IMR-90 (cell line): ENCODE results near the gene HLA-DQA1. TPM values are rescaled to one million over a fixed set of nuclear protein-coding genes. Genes with fewer than 3 reads are reported as not detected.
"Not testable (repeated sequence)": the region's sequence is repeated elsewhere in the genome, so short reads cannot be mapped to it uniquely, and the experiment has no call there.

Source experiments
- ATAC-seq: fragments of 200-7000 bp; cut with Tn5 transposase; 2 replicates; pipeline ENCODE4 v1.9.1; 2020; ENCODE audit warnings: low read depth, mild to moderate bottlenecking, moderate library complexity
- BruUV-seq: library from RNA; stranded (reverse); fragments of 400-500 nt; replicated peaks from 2 replicates; lab custom pipeline; 2021; lab: Mats Ljungman, UMichigan
- CTCF ChIA-PET: fragments of 300-600 bp; formaldehyde crosslinking; extraction: SDS; loops from one replicate; lab custom pipeline; 2021; ENCODE audit warnings: antibody characterized with exemption; lab: Yijun Ruan, JAX
- POLR2A ChIA-PET: fragments of 300-600 bp; sonication (Branson Sonifier 250); formaldehyde crosslinking; loops from one replicate; lab custom pipeline; 2022; ENCODE audit warnings: antibody characterized with exemption; ENCODE audit not compliant: unreplicated experiment; lab: Charles Lee
- DNase-seq: peaks from one replicate; pipeline ENCODE4 v3.0.0; 2013
- H2AFZ ChIP-seq: replicated peaks from 2 replicates; pipeline ENCODE3; 2013; ENCODE audit warnings: low read length, mild to moderate bottlenecking; ENCODE audit not compliant: poor library complexity
- H2AK5ac ChIP-seq: 2 replicates; pipeline ENCODE4 v1.6.1; 2013; ENCODE audit warnings: low read depth, low read length, inconsistent platforms
- H2AK9ac ChIP-seq: replicated peaks from 2 replicates; pipeline ENCODE3; 2013; ENCODE audit warnings: mild to moderate bottlenecking, low read depth, low read length, moderate library complexity; ENCODE audit not compliant: poor library complexity
- H2BK120ac ChIP-seq: 2 replicates; pipeline ENCODE4 v1.6.1; 2013; ENCODE audit warnings: low read depth, low read length, inconsistent platforms
- H2BK15ac ChIP-seq: 3 replicates; pipeline ENCODE4 v1.6.1; 2013; ENCODE audit warnings: low read depth, low read length, inconsistent platforms
- H2BK20ac ChIP-seq: 2 replicates; pipeline ENCODE4 v1.6.1; 2013; ENCODE audit warnings: low read depth, mild to moderate bottlenecking, inconsistent platforms, low read length, moderate library complexity
- H2BK5ac ChIP-seq: 2 replicates; pipeline ENCODE4 v1.6.1; 2013; ENCODE audit warnings: mild to moderate bottlenecking, low read depth, low read length, inconsistent platforms; ENCODE audit not compliant: poor library complexity, severe bottlenecking
- H3K14ac ChIP-seq: replicated peaks from 2 replicates; pipeline ENCODE4 v1.6.1; 2013; ENCODE audit warnings: low read depth, low read length, inconsistent platforms
- H3K18ac ChIP-seq: 2 replicates; pipeline ENCODE4 v1.6.1; 2013; ENCODE audit warnings: low read depth, low read length, control low read depth
- H3K23ac ChIP-seq: 2 replicates; pipeline ENCODE4 v1.6.1; 2013; ENCODE audit warnings: low read depth, low read length, inconsistent platforms
- H3K27ac ChIP-seq: 2 replicates; pipeline ENCODE4 v1.5.1; 2013; ENCODE audit warnings: mild to moderate bottlenecking, control low read depth, low read length; ENCODE audit not compliant: insufficient read depth
- H3K27me3 ChIP-seq: 2 replicates; pipeline ENCODE4 v1.6.1; 2013; ENCODE audit warnings: low read length; ENCODE audit not compliant: control insufficient read depth, insufficient read depth
- H3K36me3 ChIP-seq: 2 replicates; pipeline ENCODE4 v1.6.1; 2013; ENCODE audit warnings: low read length, mixed read lengths; ENCODE audit not compliant: control insufficient read depth, insufficient read depth
- H3K4ac ChIP-seq: 2 replicates; pipeline ENCODE4 v1.6.1; 2013; ENCODE audit warnings: low read depth, low read length, inconsistent platforms
- H3K4me1 ChIP-seq: 2 replicates; pipeline ENCODE4 v1.6.1; 2013; ENCODE audit warnings: low read length, mixed read lengths; ENCODE audit not compliant: control insufficient read depth, insufficient read depth
- H3K4me2 ChIP-seq: 2 replicates; pipeline ENCODE4 v1.6.1; 2013; ENCODE audit warnings: low read depth, mild to moderate bottlenecking, control low read depth, low read length, moderate library complexity
- H3K4me3 ChIP-seq: 2 replicates; pipeline ENCODE4 v1.5.1; 2013; ENCODE audit warnings: low read depth, mild to moderate bottlenecking, control low read depth, low read length, moderate library complexity; ENCODE audit not compliant: insufficient read depth
- H3K56ac ChIP-seq: 2 replicates; pipeline ENCODE4 v1.6.1; 2013; ENCODE audit warnings: low read length, inconsistent platforms; ENCODE audit not compliant: insufficient read depth; ENCODE audit errors: extremely low read depth
- H3K79me1 ChIP-seq, 2 experiments: 2 replicates each; pipeline ENCODE4 v1.6.1; 2013; ENCODE audit warnings: low read length in 2 of 2, inconsistent platforms in 1 of 2, low read depth in 1 of 2
- H3K9ac ChIP-seq: 2 replicates; pipeline ENCODE4 v1.6.1; 2013; ENCODE audit warnings: low read depth, low read length, control low read depth
- H3K9me1 ChIP-seq: 2 replicates; pipeline ENCODE4 v1.6.1; 2013; ENCODE audit warnings: low read length, inconsistent platforms; ENCODE audit not compliant: insufficient read depth
- H3K9me3 ChIP-seq: 2 replicates; pipeline ENCODE4 v1.6.1; 2013; ENCODE audit warnings: low read length; ENCODE audit not compliant: control insufficient read depth, insufficient read depth
- H4K20me1 ChIP-seq: 2 replicates; pipeline ENCODE4 v1.6.1; 2013; ENCODE audit warnings: low read length, inconsistent platforms; ENCODE audit not compliant: insufficient read depth
- H4K5ac ChIP-seq: 2 replicates; pipeline ENCODE4 v1.6.1; 2013; ENCODE audit warnings: mild to moderate bottlenecking, low read depth, low read length, control low read depth
- H4K8ac ChIP-seq, 2 experiments: 2 replicates each; pipeline ENCODE4 v1.6.1; 2013; ENCODE audit warnings: low read depth in 2 of 2, low read length in 2 of 2, control low read depth in 1 of 2, inconsistent platforms in 1 of 2
- H4K91ac ChIP-seq: 2 replicates; pipeline ENCODE4 v1.6.1; 2013; ENCODE audit warnings: low read depth, low read length, inconsistent platforms; ENCODE audit not compliant: insufficient read depth
- WGBS, 2 experiments: methylation state at CpG; one replicate each; pipeline versions ENCODE4 v1.1.5 to v1.1.7; 2013; ENCODE audit warnings: missing lambda C conversion rate in 2 of 2; ENCODE audit not compliant: insufficient read length in 1 of 2; ENCODE audit errors: extremely low coverage in 2 of 2; 5-methylcytosine and 5-hydroxymethylcytosine counted together
- dilution Hi-C: fragments of 300-500 bp; cut with HindIII; formaldehyde crosslinking; loops from one replicate; pipeline ENCODE4 v1.14.3; 2018; ENCODE audit warnings: low sequenced_read_pairs; ENCODE audit not compliant: unreplicated experiment
- in situ Hi-C: fragments of 300-500 bp; cut with MboI; formaldehyde crosslinking; loops from 3 replicates; pipeline ENCODE4 v1.14.3; 2019; ENCODE audit warnings: low sequenced_read_pairs, inconsistent platforms, mixed read lengths
- intact Hi-C: fragments of 100-400 bp; cut with micrococcal nuclease; formaldehyde crosslinking; loops from 2 replicates; pipeline ENCODE4 v1.10.0; 2022
- polyA plus RNA-seq, 3 experiments: library from polyadenylated mRNA; depleted of rRNA; stranded (reverse); fragments of >200 nt; gene quantifications; 2 replicates each; pipeline ENCODE4 v1.2.3, GENCODE V29; 2012; ENCODE audit warnings: low replicate concordance in 1 of 3
- total RNA-seq: library from RNA; depleted of rRNA; stranded (reverse); fragments of >200 nt; gene quantifications from 2 replicates; pipeline ENCODE4 v1.2.3, GENCODE V29; 2012

Gene HLA-DQA1
- total and polyA plus RNA-seq, 2 of the 4 experiments (the other 2 are of a cell fraction): not detected

DNA sequence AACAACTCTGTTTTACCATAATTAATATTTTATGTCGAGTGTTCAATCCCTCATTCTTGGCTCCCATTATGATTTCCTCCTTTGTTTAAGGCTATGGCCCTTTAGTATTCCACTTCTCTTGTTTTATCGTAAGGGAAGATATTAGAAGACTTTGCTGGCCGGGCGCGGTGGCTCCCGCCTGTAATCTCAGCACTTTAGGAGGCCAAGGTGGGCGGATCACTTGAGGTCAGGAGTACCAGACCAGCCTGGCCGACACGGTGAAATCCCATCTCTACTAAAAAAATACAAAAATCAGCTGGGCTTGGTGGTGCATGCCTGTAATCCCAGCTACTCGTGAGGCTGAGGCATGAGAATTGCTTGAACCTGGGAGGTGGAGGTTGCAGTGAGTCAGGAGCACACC is 46.5 kb upstream of the HLA-DQA1 start:
- H3K9ac ChIP-seq, H2BK5ac ChIP-seq, in situ Hi-C loops, H4K5ac ChIP-seq, H3K4me1 ChIP-seq, H3K23ac ChIP-seq, H2BK120ac ChIP-seq, H2AFZ ChIP-seq, H2AK9ac ChIP-seq, BruUV-seq, H3K56ac ChIP-seq, dilution Hi-C loops, ATAC-seq, H3K27ac ChIP-seq, H3K4me3 ChIP-seq, H3K9me3 ChIP-seq, H4K20me1 ChIP-seq, H3K27me3 ChIP-seq, DNase-seq, H3K36me3 ChIP-seq, H2BK15ac ChIP-seq, H3K4ac ChIP-seq, H4K91ac ChIP-seq, H3K14ac ChIP-seq, H4K8ac ChIP-seq, H3K18ac ChIP-seq, POLR2A ChIA-PET, H3K79me1 ChIP-seq, H3K4me2 ChIP-seq, H2BK20ac ChIP-seq, intact Hi-C loops, CTCF ChIA-PET, H2AK5ac ChIP-seq, H3K9me1 ChIP-seq: not testable (repeated sequence)
- WGBS, 2 experiments: no CpG with 5 or more reads among the region's 10 CpGs
